WI38 (cell line): ENCODE measurements around the gene MYOF.

Experiments used
- H3K4me3 ChIP-seq: 2 replicates; pipeline ENCODE4 v1.5.1; 2011; ENCODE audit warnings: low read depth, mild to moderate bottlenecking, control low read depth, low read length
- TF ChIP-seq, protein P1 (sequence below): IDR thresholded peaks from 2 replicates; pipeline ENCODE4 v1.5.1; 2012; ENCODE audit warnings: low read depth, mild to moderate bottlenecking, control low read depth, low read length

The MYOF gene

DNA sequence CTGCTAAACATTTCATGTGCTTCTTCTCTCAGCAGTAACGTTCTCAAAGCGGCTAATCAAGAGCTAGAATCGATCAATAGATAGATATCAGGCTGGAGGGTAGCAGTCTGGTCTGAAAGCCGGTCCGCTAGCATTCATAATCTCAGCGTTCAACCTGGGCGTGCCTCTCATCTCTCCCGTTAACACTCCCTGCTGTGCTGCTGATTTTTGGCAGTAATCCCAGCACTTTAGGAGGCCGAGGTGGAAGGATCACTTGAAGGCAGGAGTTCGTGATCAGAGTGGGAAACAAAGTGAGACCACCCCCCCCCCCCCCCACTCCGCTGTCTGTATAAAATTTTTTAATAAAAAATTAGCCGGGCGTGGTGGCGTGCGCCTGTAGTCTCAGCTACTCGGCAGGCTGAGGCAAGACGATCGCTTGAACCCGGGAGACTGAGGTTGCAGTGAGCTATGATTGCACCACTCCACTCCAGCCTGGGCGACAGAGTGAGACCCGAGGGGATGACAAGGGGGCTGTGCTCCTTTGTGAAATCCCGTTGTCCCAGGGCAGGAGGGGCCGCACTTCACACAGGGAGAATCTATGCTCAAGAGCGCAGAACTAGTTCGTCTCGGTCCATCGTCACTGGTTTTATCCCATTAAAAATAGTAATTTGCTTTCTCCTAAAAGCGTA, 13.7 kb upstream of the MYOF start:
- H3K4me3 ChIP-seq: peak overlapping the region; percentile 80
- TF ChIP-seq, protein P1, sequence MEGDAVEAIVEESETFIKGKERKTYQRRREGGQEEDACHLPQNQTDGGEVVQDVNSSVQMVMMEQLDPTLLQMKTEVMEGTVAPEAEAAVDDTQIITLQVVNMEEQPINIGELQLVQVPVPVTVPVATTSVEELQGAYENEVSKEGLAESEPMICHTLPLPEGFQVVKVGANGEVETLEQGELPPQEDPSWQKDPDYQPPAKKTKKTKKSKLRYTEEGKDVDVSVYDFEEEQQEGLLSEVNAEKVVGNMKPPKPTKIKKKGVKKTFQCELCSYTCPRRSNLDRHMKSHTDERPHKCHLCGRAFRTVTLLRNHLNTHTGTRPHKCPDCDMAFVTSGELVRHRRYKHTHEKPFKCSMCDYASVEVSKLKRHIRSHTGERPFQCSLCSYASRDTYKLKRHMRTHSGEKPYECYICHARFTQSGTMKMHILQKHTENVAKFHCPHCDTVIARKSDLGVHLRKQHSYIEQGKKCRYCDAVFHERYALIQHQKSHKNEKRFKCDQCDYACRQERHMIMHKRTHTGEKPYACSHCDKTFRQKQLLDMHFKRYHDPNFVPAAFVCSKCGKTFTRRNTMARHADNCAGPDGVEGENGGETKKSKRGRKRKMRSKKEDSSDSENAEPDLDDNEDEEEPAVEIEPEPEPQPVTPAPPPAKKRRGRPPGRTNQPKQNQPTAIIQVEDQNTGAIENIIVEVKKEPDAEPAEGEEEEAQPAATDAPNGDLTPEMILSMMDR: no peak

DNA sequence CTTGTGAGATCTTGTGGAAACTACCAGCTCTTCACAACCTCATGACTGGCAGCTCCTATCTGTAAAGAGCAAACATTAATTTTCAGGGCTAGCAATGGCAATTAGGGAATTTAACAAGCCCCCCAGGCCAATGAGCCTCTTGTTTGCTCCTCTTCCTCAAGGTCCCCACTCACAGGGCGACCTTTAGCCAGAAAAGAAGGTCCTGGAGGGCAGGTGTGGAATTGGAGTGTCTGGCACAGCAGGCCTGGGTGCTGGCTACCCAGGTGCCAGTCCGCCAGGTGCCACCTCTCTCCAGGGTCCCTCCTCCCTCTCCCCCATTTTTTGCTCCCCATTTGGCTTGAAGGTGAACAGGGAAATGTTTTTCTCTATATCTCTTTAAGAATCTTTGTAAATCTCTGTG, 12.4 kb upstream of the MYOF start:
- TF ChIP-seq, protein P1: no peak

DNA sequence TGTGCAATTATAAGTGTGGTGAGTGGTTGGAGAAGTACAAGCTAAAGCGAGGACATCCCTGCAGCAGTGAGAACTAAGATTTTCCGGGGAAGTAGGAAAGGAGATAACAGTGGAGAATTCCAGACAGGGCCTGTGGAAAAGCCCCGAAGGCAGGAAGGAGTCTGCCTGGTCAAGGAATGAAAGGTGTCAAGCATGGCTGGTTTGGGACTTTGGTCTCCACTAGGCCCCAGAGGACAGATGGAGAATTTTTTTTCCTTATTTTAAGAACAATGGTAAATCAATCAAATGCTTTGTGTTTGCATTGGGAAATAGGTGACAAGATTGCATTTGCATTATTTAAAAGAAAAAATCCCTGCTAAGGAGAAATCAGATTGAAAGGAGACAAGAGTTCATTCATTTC, 11.0 kb upstream of the MYOF start:
- TF ChIP-seq, protein P1: no peak
- H3K4me3 ChIP-seq: no peak overlapping the region

More for the DNA sequence above, 12.4 kb upstream of the MYOF start:
- H3K4me3 ChIP-seq: no peak overlapping the region

DNA sequence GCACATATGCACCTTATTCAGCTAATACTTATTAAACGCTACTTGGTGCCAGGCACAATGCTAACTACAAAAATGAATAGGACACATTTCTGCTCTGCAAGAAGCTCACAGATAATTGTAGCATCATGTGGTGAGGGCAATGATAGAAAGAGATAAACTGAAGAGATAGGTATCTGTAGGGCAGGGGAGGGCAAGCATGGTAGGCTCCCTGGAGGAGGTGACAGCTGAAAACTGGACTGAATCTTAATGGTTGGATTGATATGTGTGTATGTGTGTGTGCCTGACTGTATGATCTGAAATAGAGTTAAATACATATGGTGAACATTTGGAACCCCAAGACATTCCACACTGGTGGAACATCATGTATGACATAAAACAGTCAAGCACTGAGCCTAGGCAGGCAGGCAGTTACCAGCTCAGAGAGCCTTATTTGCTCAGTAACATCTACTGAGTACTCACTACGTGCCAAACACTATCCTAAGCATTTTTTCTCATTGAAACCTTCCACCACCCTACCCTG, 9.5 kb upstream of the MYOF start:
- no peak overlapping the region for H3K4me3 ChIP-seq
- TF ChIP-seq, protein P1: no peak

DNA sequence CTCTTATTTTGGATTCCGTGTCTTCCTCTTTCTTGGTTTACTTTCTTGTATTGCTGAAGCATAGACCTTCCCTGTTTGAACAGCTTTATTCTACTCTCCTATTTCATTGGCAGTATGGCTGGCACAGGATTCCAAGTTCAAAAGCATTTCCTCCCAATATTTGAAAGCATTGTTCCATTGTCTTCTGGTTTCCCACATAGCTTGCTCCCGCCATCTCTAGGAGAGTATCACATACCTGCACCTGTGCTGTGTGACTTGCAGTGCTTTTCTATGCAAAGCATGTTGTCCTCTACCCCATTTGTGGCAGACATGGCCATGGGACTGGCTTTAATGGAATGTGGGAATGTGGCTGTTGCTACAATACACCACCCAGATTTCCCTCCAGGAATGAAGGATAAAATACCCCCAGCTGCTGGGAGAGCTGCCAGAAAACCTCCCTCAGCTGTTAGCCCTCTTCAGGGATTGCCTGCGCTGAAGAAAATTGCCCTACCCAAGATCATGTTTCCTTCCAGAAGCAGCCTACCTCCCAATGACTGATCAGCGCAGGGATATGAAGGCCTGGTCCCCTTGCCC, 6.9 kb upstream of the MYOF start:
- H3K4me3 ChIP-seq: no peak overlapping the region
- TF ChIP-seq, protein P1: no peak

DNA sequence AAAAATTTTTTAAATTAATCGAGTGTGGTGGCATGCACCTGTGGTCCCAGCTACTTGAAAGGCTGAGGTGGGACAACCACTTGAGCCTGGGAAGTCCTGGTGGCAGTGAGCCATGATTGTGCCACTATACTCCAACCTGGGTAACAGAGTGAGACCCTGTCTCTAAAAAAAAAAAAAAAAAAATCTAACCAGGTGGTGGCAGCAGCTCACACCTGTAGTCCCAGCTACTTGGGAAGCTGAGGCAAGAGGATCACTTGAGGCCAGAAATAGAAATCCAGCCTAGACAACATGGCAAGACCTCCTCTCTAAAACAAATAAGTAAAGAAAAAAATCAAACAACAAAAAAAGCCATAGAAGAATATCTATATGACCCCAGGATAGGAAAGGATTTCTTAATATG, 3.6 kb upstream of the MYOF start:
- TF ChIP-seq, protein P1: no peak

DNA sequence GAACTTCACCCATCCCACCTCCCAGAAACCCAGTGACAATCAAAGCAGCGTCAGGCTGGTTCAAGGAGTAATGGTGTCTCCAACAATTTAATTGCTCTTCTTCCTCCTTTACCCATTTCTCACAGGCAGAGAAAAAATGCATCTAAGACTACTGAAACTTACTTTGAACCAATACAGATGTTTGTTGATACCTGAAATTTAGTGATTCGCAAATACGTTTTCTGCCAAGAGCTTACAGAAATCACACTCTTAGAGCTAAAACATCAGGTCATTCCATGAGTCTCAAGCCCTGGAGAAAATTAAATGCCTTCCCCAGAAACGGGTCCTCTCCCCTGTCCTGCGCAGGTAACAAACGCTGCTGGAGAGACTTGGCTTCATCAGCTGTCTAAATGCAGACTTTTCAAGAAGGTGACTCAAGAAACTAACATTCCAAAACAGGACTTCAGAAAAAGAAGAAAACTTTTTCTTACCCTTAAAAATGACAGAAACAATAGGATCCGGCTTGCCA, 443 bp downstream of the MYOF start:
- H3K4me3 ChIP-seq: peak overlapping the region; percentile 97
- TF ChIP-seq, protein P1: no peak

More for the DNA sequence above, 3.6 kb upstream of the MYOF start:
- no peak overlapping the region for H3K4me3 ChIP-seq
